Activated naive CD4-positive, alpha-beta T cell treated with anti-CD3 and anti-CD28 coated beads, Interleukin-2, amount 50 U/mL, for 16 hours (primary cell): ENCODE data around the gene ZSCAN21.
"Not testable (repeated sequence)": the region's sequence is repeated elsewhere in the genome, so short reads cannot be mapped to it uniquely, and the experiment has no call there.

Experiments
- DNase-seq: peaks from one replicate; pipeline ENCODE4 v3.0.0-alpha.2; 2020

ZSCAN21 gene

GRCh38 chr7:100049441-100050291 lies at the start of gene ZSCAN21:
Gene ZSCAN21, plus strand, starts transcription at chr7:100049774. Its CDS starts 7,233 bp downstream, at chr7:100057007.
- DNase-seq = peak; percentile 84

GRCh38 chr7:100000239-100000638 lies 49.3 kb upstream of the ZSCAN21 start:
- no peak for DNase-seq

- DNase-seq = no peak
Observed at GRCh38 chr7:100003711-100004661, 45.6 kb upstream of the ZSCAN21 start.

- DNase-seq = no peak
Observed at GRCh38 chr7:100007887-100008286, 41.7 kb upstream of the ZSCAN21 start.

GRCh38 chr7:100008525-100008924 lies 41.0 kb upstream of the ZSCAN21 start:
- no peak for DNase-seq

GRCh38 chr7:100009952-100010351 lies 39.6 kb upstream of the ZSCAN21 start:
- not testable (repeated sequence) for DNase-seq

- no peak for DNase-seq
Observed at GRCh38 chr7:100010901-100011300, 38.7 kb upstream of the ZSCAN21 start.

- DNase-seq = no peak
Observed at GRCh38 chr7:100011516-100011915, 38.1 kb upstream of the ZSCAN21 start.

GRCh38 chr7:100012385-100013327 lies 36.9 kb upstream of the ZSCAN21 start:
- not testable (repeated sequence) for DNase-seq

- DNase-seq = peak; percentile 58
Observed at GRCh38 chr7:100013328-100013676, 36.3 kb upstream of the ZSCAN21 start.

GRCh38 chr7:100015232-100016214 lies 34.1 kb upstream of the ZSCAN21 start, which contains the start of gene ZKSCAN1:
Gene ZKSCAN1, plus strand, starts transcription at chr7:100015596. Its CDS starts 7,911 bp downstream, at chr7:100023507.
- peak; percentile 85 for DNase-seq

GRCh38 chr7:100016215-100016901 lies 33.2 kb upstream of the ZSCAN21 start:
- DNase-seq = no peak

GRCh38 chr7:100017300-100017699 lies 32.3 kb upstream of the ZSCAN21 start:
- no peak for DNase-seq

- no peak for DNase-seq
Observed at GRCh38 chr7:100017875-100018274, 31.7 kb upstream of the ZSCAN21 start.

- no peak for DNase-seq
Observed at GRCh38 chr7:100019908-100020307, 29.7 kb upstream of the ZSCAN21 start.

- no peak for DNase-seq
Observed at GRCh38 chr7:100021297-100021696, 28.3 kb upstream of the ZSCAN21 start.

GRCh38 chr7:100022621-100023020 lies 27.0 kb upstream of the ZSCAN21 start:
- DNase-seq = no peak

GRCh38 chr7:100023526-100023925 lies 26.0 kb upstream of the ZSCAN21 start:
- no peak for DNase-seq

GRCh38 chr7:100024020-100024619 lies 25.5 kb upstream of the ZSCAN21 start:
- DNase-seq = no peak

GRCh38 chr7:100027197-100027596 lies 22.4 kb upstream of the ZSCAN21 start:
- no peak for DNase-seq
